HepG2 (cell line): Measurements from ENCODE around the gene OR10A3.

Source experiments
- E2F1 ChIP-seq: sonication (generic); formaldehyde crosslinking; IDR thresholded peaks from 2 replicates; pipeline ENCODE4 v1.5.0; 2020; ENCODE audit warnings: missing genetic modification reagents
- ZNF687 ChIP-seq: sonication (generic); formaldehyde crosslinking; IDR thresholded peaks from 2 replicates; pipeline ENCODE4 v1.5.1; 2020; ENCODE audit warnings: mild to moderate bottlenecking, missing genetic modification reagents, moderate library complexity
- ZNF7 ChIP-seq: IDR thresholded peaks from 2 replicates; pipeline ENCODE4 v1.6.1; 2016; ENCODE audit warnings: missing biosample characterization, missing genetic modification reagents

DNA sequence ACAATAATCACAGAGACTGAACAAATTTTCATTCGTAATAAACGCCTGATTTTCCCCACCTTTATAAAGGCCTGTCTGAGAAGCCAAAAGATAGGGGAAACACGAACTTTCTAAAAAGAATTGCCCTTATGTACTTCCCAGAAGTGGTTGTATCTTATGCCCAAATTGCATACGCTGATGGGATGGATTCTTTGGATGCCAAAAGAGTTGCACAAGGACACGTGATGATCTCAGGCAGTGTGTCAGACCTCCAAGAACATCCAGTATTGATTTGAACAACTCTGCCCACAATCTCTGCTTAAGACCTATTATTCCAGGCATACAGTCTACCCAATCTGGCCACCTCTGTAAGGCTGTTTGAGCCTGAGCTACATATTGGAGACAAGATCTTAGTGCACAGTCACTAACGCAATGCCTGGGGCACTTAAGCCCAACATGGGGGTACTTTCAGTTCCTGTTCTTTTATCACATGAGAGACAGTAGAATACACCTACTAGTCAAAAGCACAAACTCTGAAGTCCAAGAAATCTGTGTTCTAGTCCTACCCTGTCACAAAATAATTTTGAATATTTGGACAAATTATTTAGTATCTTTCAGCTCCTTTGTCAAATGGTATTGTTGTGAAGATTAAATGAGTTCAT is 49.3 kb downstream of the OR10A3 start:
- TF ChIP-seq ZNF7 (CRISPR knock-in tag), result no peak
- TF ChIP-seq E2F1 (CRISPR knock-in tag), result no peak
- TF ChIP-seq ZNF687, result no peak
